Neural progenitor cell (in vitro differentiated cells): ENCODE data around the gene USP27X.

Experiments
- CTCF ChIP-seq: fragments of 200-600 bp; sonication (generic); IDR thresholded peaks from 2 replicates; pipeline ENCODE4 v1.5.1; 2017; ENCODE audit warnings: antibody characterized with exemption, mild to moderate bottlenecking
- EZH2 ChIP-seq: fragments of 200-600 bp; sonication (generic); IDR thresholded peaks from 2 replicates; pipeline ENCODE4 v1.6.1; 2017; ENCODE audit warnings: antibody characterized with exemption, mild to moderate bottlenecking, moderate library complexity
- EZH2phosphoT487 ChIP-seq: fragments of 200-600 bp; sonication (generic); IDR thresholded peaks from 2 replicates; pipeline ENCODE4 v1.6.1; 2017; ENCODE audit warnings: antibody characterized with exemption

DNA sequence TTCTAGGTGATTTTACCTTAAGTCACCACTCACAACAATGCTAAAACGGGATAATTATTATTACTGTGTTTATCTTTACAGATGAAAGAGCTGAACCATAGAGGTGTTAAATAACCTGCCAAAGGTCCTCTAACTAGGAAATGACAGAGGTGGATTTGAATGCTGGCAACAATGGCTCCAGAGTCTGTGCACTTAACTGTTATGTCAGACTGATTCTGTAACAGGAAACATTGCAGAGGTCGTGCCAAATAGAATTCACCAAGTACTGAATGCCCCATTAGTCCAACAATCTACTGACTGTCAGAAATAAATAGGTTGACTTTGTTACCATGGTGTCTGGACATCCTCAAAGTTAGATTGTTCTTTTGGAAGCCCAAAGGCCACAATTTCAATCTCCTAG, 20.9 kb upstream of the USP27X start:
- TF ChIP-seq CTCF (no peak), EZH2 (no peak), EZH2phosphoT487 (no peak)
